Loucy (cell line): ENCODE results near the gene TMED6.
"Not testable (repeated sequence)": the region's sequence is repeated elsewhere in the genome, so short reads cannot be mapped to it uniquely, and the experiment has no call there.

Source experiments
- H2AFZ ChIP-seq: fragments of 200-600 bp; sonication (generic); 2 replicates; pipeline ENCODE4 v1.6.0; 2016; ENCODE audit warnings: antibody characterized with exemption, mild to moderate bottlenecking, low read length, moderate library complexity
- H3F3A ChIP-seq: fragments of 200-600 bp; 2 replicates; pipeline ENCODE4 v1.6.0; 2016; ENCODE audit warnings: antibody characterized with exemption, low read depth, mild to moderate bottlenecking
- H3K27me3 ChIP-seq: fragments of 200-600 bp; sonication (generic); 2 replicates; pipeline ENCODE4 v1.6.1; 2014; ENCODE audit warnings: low read length, mild to moderate bottlenecking; ENCODE audit not compliant: insufficient read depth, poor library complexity, severe bottlenecking
- H3K36me3 ChIP-seq: fragments of 200-600 bp; sonication (generic); 2 replicates; pipeline ENCODE4 v1.6.1; 2016; ENCODE audit warnings: low read length; ENCODE audit not compliant: insufficient read depth
- H3K4me1 ChIP-seq: fragments of 200-600 bp; sonication (generic); 2 replicates; pipeline ENCODE4 v1.5.1; 2014; ENCODE audit warnings: low read length, mild to moderate bottlenecking; ENCODE audit not compliant: insufficient read depth, poor library complexity, severe bottlenecking
- H3K4me2 ChIP-seq: fragments of 200-600 bp; sonication (generic); 2 replicates; pipeline ENCODE4 v1.6.0; 2014; ENCODE audit warnings: antibody characterized with exemption, low read length, low read depth, mild to moderate bottlenecking; ENCODE audit not compliant: poor library complexity, severe bottlenecking
- H3K4me3 ChIP-seq: fragments of 200-600 bp; sonication (generic); 2 replicates; pipeline ENCODE4 v1.5.1; 2014; ENCODE audit warnings: low read length, mild to moderate bottlenecking, mixed read lengths; ENCODE audit not compliant: poor library complexity, severe bottlenecking
- H3K79me2 ChIP-seq: fragments of 200-600 bp; sonication (generic); 2 replicates; pipeline ENCODE4 v1.6.1; 2014; ENCODE audit warnings: low read length; ENCODE audit not compliant: insufficient read depth
- H3K9ac ChIP-seq: fragments of 200-600 bp; sonication (generic); 2 replicates; pipeline ENCODE4 v1.6.0; 2014; ENCODE audit warnings: mild to moderate bottlenecking, low read depth, low read length, moderate library complexity; ENCODE audit not compliant: poor library complexity, severe bottlenecking
- H3K9me2 ChIP-seq: fragments of 200-600 bp; sonication (generic); replicated peaks from 2 replicates; pipeline ENCODE4 v1.6.1; 2016; ENCODE audit warnings: low read depth, low read length, mixed read lengths
- H3K9me3 ChIP-seq: fragments of 200-600 bp; sonication (generic); 2 replicates; pipeline ENCODE4 v1.6.1; 2014; ENCODE audit warnings: mild to moderate bottlenecking, antibody characterized with exemption, low read length, low read depth; ENCODE audit not compliant: insufficient read depth
- H4K20me1 ChIP-seq: fragments of 200-600 bp; sonication (generic); 2 replicates; pipeline ENCODE4 v1.6.0; 2014; ENCODE audit warnings: antibody characterized with exemption, low read length, mild to moderate bottlenecking; ENCODE audit not compliant: insufficient read depth, poor library complexity, severe bottlenecking
- EZH2phosphoT487 ChIP-seq: fragments of 200-600 bp; IDR thresholded peaks from 2 replicates; pipeline ENCODE4 v1.6.1; 2018; ENCODE audit warnings: antibody characterized with exemption, mild to moderate bottlenecking, moderate library complexity, borderline replicate concordance
- TF ChIP-seq, protein P1 (sequence below): fragments of 200-600 bp; sonication (generic); conservative IDR thresholded peaks from 2 replicates; pipeline ENCODE4 v1.5.1; 2014; ENCODE audit warnings: mild to moderate bottlenecking, antibody characterized with exemption, low read length

Gene TMED6

GRCh38 chr16:69301861-69302260, 49.7 kb downstream of the TMED6 start:
- H3K9me2 ChIP-seq, result no peaks in the 10 kb centered on the region
- no peaks in the 10 kb centered on the region for H3K4me1 ChIP-seq
- H3K9ac ChIP-seq, result no peak overlapping the region
- peaks cover 7% of the 10 kb centered on the region; the same call in 1 of the 2 replicates for H3K36me3 ChIP-seq
- H3K4me3 ChIP-seq, result no peak overlapping the region
- H3F3A ChIP-seq, result no peaks in the 10 kb centered on the region
- no peaks in the 10 kb centered on the region for H3K79me2 ChIP-seq
- H4K20me1 ChIP-seq, result no peaks in the 10 kb centered on the region
- TF ChIP-seq, protein P1, sequence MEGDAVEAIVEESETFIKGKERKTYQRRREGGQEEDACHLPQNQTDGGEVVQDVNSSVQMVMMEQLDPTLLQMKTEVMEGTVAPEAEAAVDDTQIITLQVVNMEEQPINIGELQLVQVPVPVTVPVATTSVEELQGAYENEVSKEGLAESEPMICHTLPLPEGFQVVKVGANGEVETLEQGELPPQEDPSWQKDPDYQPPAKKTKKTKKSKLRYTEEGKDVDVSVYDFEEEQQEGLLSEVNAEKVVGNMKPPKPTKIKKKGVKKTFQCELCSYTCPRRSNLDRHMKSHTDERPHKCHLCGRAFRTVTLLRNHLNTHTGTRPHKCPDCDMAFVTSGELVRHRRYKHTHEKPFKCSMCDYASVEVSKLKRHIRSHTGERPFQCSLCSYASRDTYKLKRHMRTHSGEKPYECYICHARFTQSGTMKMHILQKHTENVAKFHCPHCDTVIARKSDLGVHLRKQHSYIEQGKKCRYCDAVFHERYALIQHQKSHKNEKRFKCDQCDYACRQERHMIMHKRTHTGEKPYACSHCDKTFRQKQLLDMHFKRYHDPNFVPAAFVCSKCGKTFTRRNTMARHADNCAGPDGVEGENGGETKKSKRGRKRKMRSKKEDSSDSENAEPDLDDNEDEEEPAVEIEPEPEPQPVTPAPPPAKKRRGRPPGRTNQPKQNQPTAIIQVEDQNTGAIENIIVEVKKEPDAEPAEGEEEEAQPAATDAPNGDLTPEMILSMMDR, result no peak
- TF ChIP-seq EZH2phosphoT487, result no peak
- H3K4me2 ChIP-seq, result no peak overlapping the region
- H3K9me3 ChIP-seq, result no peaks in the 10 kb centered on the region
- H2AFZ ChIP-seq, result no peak overlapping the region
- H3K27me3 ChIP-seq, result no peaks in the 10 kb centered on the region

GRCh38 chr16:69301187-69301586, 50.4 kb downstream of the TMED6 start:
- Histone ChIP-seq H3K4me3 (no peak overlapping the region), H3K36me3 (peaks cover 7% of the 10 kb centered on the region; the same call in 1 of the 2 replicates), H3K9me3 (no peaks in the 10 kb centered on the region), H3K9me2 (no peaks in the 10 kb centered on the region), H3K27me3 (no peaks in the 10 kb centered on the region), H2AFZ (no peak overlapping the region), H3K4me2 (no peak overlapping the region), H3K79me2 (no peaks in the 10 kb centered on the region), H3K4me1 (no peaks in the 10 kb centered on the region), H4K20me1 (no peaks in the 10 kb centered on the region), H3F3A (no peaks in the 10 kb centered on the region), H3K9ac (no peak overlapping the region)
- no peak for TF ChIP-seq EZH2phosphoT487
- TF ChIP-seq, protein P1, result no peak

GRCh38 chr16:69298261-69298660, 53.3 kb downstream of the TMED6 start:
- H3K4me3 ChIP-seq, result no peak overlapping the region
- no peak overlapping the region for H3K9ac ChIP-seq
- no peaks in the 10 kb centered on the region for H3K4me1 ChIP-seq
- no peak overlapping the region for H3K4me2 ChIP-seq
- peaks cover 7% of the 10 kb centered on the region; the same call in 1 of the 2 replicates for H3K36me3 ChIP-seq
- H3K79me2 ChIP-seq, result no peaks in the 10 kb centered on the region
- H4K20me1 ChIP-seq, result no peaks in the 10 kb centered on the region
- H2AFZ ChIP-seq, result no peak overlapping the region
- H3K27me3 ChIP-seq, result no peaks in the 10 kb centered on the region
- TF ChIP-seq, protein P1, result no peak
- no peak for TF ChIP-seq EZH2phosphoT487
- no peaks in the 10 kb centered on the region for H3K9me2 ChIP-seq
- H3K9me3 ChIP-seq, result no peaks in the 10 kb centered on the region
- H3F3A ChIP-seq, result no peaks in the 10 kb centered on the region

DNA sequence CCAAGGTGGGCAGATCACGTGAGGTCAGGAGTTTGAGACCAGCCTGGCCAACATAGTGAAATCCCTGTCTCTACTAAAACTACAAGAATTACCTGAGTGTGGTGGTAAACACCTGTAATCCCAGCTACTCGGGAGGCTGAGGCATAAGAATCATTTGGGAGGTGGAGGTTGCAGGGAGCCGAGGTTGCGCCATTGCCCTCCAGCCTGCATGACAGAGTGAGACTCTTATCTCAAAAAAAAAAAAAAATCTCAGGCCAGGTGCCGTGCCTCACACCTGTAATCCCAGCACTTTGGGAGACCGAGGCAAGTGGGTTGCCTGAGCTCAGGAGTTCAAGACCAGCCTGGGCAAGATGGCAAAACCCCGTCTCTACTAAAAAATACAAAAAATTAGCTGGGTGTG, 54.8 kb downstream of the TMED6 start:
- not testable (repeated sequence) for H4K20me1 ChIP-seq, H2AFZ ChIP-seq, H3K9me2 ChIP-seq, H3K4me1 ChIP-seq, H3K9ac ChIP-seq, H3K9me3 ChIP-seq, H3K27me3 ChIP-seq, H3K79me2 ChIP-seq, H3K36me3 ChIP-seq, H3K4me3 ChIP-seq, H3K4me2 ChIP-seq, H3F3A ChIP-seq
